GM12872 (cell line): ENCODE measurements around the gene SENP8.

Experiments
- TF ChIP-seq, protein P1 (sequence below): IDR thresholded peaks from 3 replicates; pipeline ENCODE4 v1.5.1; 2011; ENCODE audit warnings: low read depth, mild to moderate bottlenecking, low read length, moderate library complexity; ENCODE audit not compliant: insufficient read depth

The SENP8 gene

GRCh38 chr15:72118017-72118978 is at the start of gene SENP8, which contains the start of gene MYO9A:
Gene SENP8, plus strand, starts transcription at chr15:72118403. Its CDS starts 21,221 bp downstream, at chr15:72139624.
Gene MYO9A, minus strand, starts transcription at chr15:72118150. Its CDS starts 71,587 bp downstream, at chr15:72046563.
- TF ChIP-seq, protein P1, sequence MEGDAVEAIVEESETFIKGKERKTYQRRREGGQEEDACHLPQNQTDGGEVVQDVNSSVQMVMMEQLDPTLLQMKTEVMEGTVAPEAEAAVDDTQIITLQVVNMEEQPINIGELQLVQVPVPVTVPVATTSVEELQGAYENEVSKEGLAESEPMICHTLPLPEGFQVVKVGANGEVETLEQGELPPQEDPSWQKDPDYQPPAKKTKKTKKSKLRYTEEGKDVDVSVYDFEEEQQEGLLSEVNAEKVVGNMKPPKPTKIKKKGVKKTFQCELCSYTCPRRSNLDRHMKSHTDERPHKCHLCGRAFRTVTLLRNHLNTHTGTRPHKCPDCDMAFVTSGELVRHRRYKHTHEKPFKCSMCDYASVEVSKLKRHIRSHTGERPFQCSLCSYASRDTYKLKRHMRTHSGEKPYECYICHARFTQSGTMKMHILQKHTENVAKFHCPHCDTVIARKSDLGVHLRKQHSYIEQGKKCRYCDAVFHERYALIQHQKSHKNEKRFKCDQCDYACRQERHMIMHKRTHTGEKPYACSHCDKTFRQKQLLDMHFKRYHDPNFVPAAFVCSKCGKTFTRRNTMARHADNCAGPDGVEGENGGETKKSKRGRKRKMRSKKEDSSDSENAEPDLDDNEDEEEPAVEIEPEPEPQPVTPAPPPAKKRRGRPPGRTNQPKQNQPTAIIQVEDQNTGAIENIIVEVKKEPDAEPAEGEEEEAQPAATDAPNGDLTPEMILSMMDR: no peak

GRCh38 chr15:72068856-72069255 is 49.3 kb upstream of the SENP8 start:
- TF ChIP-seq, protein P1: no peak

DNA sequence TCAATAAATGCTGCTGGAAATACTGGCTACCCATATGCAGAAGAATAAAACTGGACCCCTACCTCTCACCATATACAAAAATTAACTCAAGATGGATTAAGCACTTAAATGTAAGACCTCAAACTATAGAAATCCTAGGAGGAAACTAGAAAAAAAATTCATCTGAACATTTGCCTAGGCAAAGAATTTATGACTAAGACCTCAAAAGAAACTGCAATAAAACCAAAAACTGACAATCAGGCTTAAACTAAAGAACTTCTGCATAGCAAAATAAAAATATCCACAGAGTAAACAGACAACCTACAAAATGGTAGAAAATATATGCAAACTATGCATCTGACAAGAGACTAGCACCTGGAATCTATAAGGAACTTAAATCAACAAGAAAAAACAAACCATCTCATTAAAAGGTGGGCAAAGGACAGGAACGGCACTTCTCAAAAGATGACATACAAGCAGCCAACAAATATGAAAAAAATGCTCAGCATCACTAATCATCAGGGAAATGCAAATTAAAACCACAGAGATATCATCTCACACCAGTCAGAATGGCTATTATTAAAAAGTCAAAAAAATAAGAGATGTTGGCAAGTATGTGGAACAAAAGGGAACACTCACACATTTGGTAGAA is 47.3 kb upstream of the SENP8 start:
- TF ChIP-seq, protein P1: no peak

- TF ChIP-seq, protein P1: no peak
Measured at GRCh38 chr15:72074335-72075060, 43.7 kb upstream of the SENP8 start.

GRCh38 chr15:72077950-72078349 is 40.3 kb upstream of the SENP8 start:
- TF ChIP-seq, protein P1: no peak

DNA sequence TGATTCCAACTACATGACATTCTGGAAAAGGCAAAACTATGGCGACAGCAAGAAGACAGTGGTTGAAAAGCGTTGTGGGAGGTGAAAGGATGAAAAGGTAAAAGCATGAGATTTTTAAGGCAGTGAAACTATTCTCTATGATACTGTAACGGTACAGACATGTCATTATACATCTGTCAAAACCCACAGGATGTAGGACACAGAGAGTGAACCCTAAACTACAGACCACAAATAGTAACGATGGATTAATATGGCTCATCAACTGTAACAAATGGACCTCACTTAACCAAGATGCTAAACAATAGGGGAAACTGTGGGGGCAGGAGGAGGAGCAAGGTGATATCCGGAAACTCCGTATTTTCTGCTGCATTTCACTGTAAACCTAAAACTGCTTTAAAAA is 39.3 kb upstream of the SENP8 start:
- TF ChIP-seq, protein P1: no peak

DNA sequence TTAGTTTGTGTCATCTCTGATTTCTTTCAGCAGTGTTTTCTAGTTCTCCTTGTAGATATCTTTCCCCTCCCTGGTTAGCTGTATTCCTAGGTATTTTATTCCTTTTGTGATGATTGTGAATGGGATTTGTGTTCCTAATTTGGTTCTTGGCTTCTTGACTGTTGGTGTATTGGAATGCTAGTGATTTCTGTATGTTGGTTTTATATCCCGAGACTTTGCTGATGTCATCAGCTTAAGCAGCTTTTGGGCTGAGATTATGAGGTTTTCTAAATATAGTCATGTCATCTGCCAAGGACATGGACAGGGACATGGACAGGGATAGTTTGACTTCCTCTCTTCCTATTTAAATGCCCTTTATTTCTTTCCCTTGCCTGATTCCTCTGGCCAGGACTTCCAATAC is 36.0 kb upstream of the SENP8 start:
- TF ChIP-seq, protein P1: no peak
